H1 (cell line): ENCODE data around the gene MCF2L2. TPM values are rescaled to one million over a fixed set of nuclear protein-coding genes. Genes with fewer than 3 reads are reported as not detected.

Experiments
- CTCF ChIA-PET: fragments of 300-600 bp; sonication (Branson Sonifier 250); formaldehyde crosslinking; loops from one replicate; lab custom pipeline; 2021; ENCODE audit not compliant: partially characterized antibody; lab: Charles Lee
- POLR2A ChIA-PET: fragments of 300-600 bp; sonication (Branson Sonifier 250); formaldehyde crosslinking; loops from one replicate; lab custom pipeline; 2021; ENCODE audit warnings: inconsistent platforms; ENCODE audit not compliant: partially characterized antibody; lab: Charles Lee
- DNase-seq, 2 experiments: peaks; one replicate each; pipeline versions ENCODE4 v3.0.0 to v3.0.0-alpha.2; 2010 to 2022; ENCODE audit warnings: low spot score in 2 of 2, low read depth in 1 of 2, mixed read lengths in 1 of 2
- FAIRE-seq: peaks from 2 replicates; lab custom pipeline; 2011; peaks lifted over from hg19 to GRCh38; lab: Jason Lieb, UNC
- H2AFZ ChIP-seq: 2 replicates; pipeline ENCODE4 v1.8.1; 2012; ENCODE audit warnings: low read length, inconsistent platforms
- H2AK5ac ChIP-seq: 2 replicates; pipeline ENCODE4 v1.6.1; 2013; ENCODE audit warnings: low read depth, low read length
- H2BK120ac ChIP-seq: replicated peaks from 2 replicates; pipeline ENCODE3; 2013; ENCODE audit warnings: low read depth, low read length, inconsistent platforms
- H2BK12ac ChIP-seq: 2 replicates; pipeline ENCODE4 v1.6.1; 2013; ENCODE audit warnings: low read depth, low read length
- H2BK15ac ChIP-seq: 2 replicates; pipeline ENCODE4 v1.6.1; 2013; ENCODE audit warnings: low read length
- H2BK20ac ChIP-seq: 2 replicates; pipeline ENCODE4 v1.6.1; 2013; ENCODE audit warnings: low read length
- H2BK5ac ChIP-seq: 2 replicates; pipeline ENCODE4 v1.6.1; 2013; ENCODE audit warnings: low read depth, low read length
- H3K14ac ChIP-seq: 2 replicates; pipeline ENCODE4 v1.6.1; 2013; ENCODE audit warnings: inconsistent platforms; ENCODE audit not compliant: insufficient read length
- H3K18ac ChIP-seq: 2 replicates; pipeline ENCODE4 v1.6.1; 2013; ENCODE audit warnings: low read length; ENCODE audit errors: extremely low read depth
- H3K23ac ChIP-seq: 2 replicates; pipeline ENCODE4 v1.6.1; 2013; ENCODE audit warnings: inconsistent platforms; ENCODE audit not compliant: insufficient read length
- H3K23me2 ChIP-seq: 2 replicates; pipeline ENCODE4 v1.6.1; 2013; ENCODE audit warnings: low read depth, low read length
- H3K27ac ChIP-seq: 2 replicates; pipeline ENCODE4 v1.6.1; 2011; ENCODE audit warnings: low read depth, low read length, inconsistent platforms
- H3K27me3 ChIP-seq, 4 experiments: replicated peaks in 1 of 4; 1 replicate in 1 of 4; 2 replicates in 3 of 4; pipeline versions ENCODE4 v1.6.1 to v1.8.1; 2011 to 2013; ENCODE audit warnings: low read length in 3 of 4, mild to moderate bottlenecking in 3 of 4, inconsistent platforms in 2 of 4, mixed read lengths in 2 of 4, moderate library complexity in 1 of 4; ENCODE audit not compliant: control insufficient read depth in 3 of 4, insufficient read depth in 3 of 4; ENCODE audit errors: extremely low read depth in 1 of 4
- H3K36me3 ChIP-seq, 4 experiments: 2 replicates each; pipeline versions ENCODE4 v1.6.1 to v1.8.1; 2011 to 2013; ENCODE audit warnings: mild to moderate bottlenecking in 4 of 4, low read length in 3 of 4, moderate library complexity in 2 of 4, control low read depth in 1 of 4, inconsistent platforms in 1 of 4; ENCODE audit not compliant: insufficient read depth in 4 of 4, control insufficient read depth in 2 of 4
- H3K4ac ChIP-seq: replicated peaks from 2 replicates; pipeline ENCODE3; 2013; ENCODE audit warnings: low read length, low read depth, mixed read lengths, inconsistent platforms; ENCODE audit not compliant: insufficient read length
- H3K4me1 ChIP-seq, 4 experiments: replicated peaks in 1 of 4; 1 replicate in 1 of 4; 2 replicates in 3 of 4; pipeline versions ENCODE4 v1.6.1 to v1.8.1; 2011 to 2013; ENCODE audit warnings: low read length in 3 of 4, inconsistent platforms in 2 of 4, mixed read lengths in 1 of 4; ENCODE audit not compliant: insufficient read depth in 4 of 4, control insufficient read depth in 3 of 4
- H3K4me2 ChIP-seq, 2 experiments: 2 replicates each; pipeline versions ENCODE4 v1.6.1 to v1.8.1; 2011 to 2013; ENCODE audit warnings: low read depth in 2 of 2, low read length in 2 of 2, control low read depth in 1 of 2, inconsistent platforms in 1 of 2, mild to moderate bottlenecking in 1 of 2; ENCODE audit not compliant: insufficient read depth in 1 of 2
- H3K4me3 ChIP-seq, 4 experiments: fragments of 200-600, 300-600 bp in 1 of 4; sonication (generic), shearing (Covaris generic), sonication (Bioruptor Twin) in 1 of 4; 2 replicates each; pipeline versions ENCODE4 v1.5.1 to v1.8.1; 2011 to 2016; ENCODE audit warnings: low read length in 4 of 4, low read depth in 3 of 4, control low read depth in 2 of 4, inconsistent platforms in 2 of 4, mild to moderate bottlenecking in 2 of 4, mixed read lengths in 1 of 4, moderate library complexity in 1 of 4; ENCODE audit not compliant: insufficient read depth in 2 of 4; ENCODE audit errors: extremely low read depth in 1 of 4
- H3K56ac ChIP-seq: replicated peaks from 2 replicates; pipeline ENCODE3; 2013; ENCODE audit warnings: low read depth, mild to moderate bottlenecking, mixed read lengths, low read length, inconsistent platforms; ENCODE audit not compliant: insufficient read length
- H3K79me1 ChIP-seq: 2 replicates; pipeline ENCODE4 v1.6.1; 2013; ENCODE audit warnings: low read depth, low read length, control low read depth
- H3K79me2 ChIP-seq, 2 experiments: 2 replicates each; pipeline versions ENCODE4 v1.6.1 to v1.8.1; 2012 to 2013; ENCODE audit warnings: low read length in 2 of 2, mild to moderate bottlenecking in 2 of 2, inconsistent platforms in 1 of 2; ENCODE audit not compliant: insufficient read depth in 2 of 2, control insufficient read depth in 1 of 2
- H3K9ac ChIP-seq, 4 experiments: replicated peaks in 1 of 4; 1 replicate in 1 of 4; 2 replicates in 3 of 4; pipeline versions ENCODE4 v1.6.1 to v1.8.1; 2011 to 2013; ENCODE audit warnings: low read depth in 3 of 4, low read length in 3 of 4, control low read depth in 2 of 4, mild to moderate bottlenecking in 2 of 4, moderate library complexity in 2 of 4, inconsistent platforms in 1 of 4; ENCODE audit errors: extremely low read depth in 1 of 4
- H3K9me3 ChIP-seq, 2 experiments: 2 replicates each; pipeline versions ENCODE4 v1.6.1 to v1.8.1; 2012 to 2013; ENCODE audit warnings: mild to moderate bottlenecking in 2 of 2, moderate library complexity in 2 of 2, control low read depth in 1 of 2, inconsistent platforms in 1 of 2, low read depth in 1 of 2, low read length in 1 of 2, mixed read lengths in 1 of 2; ENCODE audit not compliant: insufficient read depth in 2 of 2
- H4K20me1 ChIP-seq, 2 experiments: replicated peaks in 1 of 2; 2 replicates each; pipeline versions ENCODE3 to v1.8.1; 2011 to 2013; ENCODE audit warnings: inconsistent platforms in 2 of 2, low read length in 2 of 2, mild to moderate bottlenecking in 1 of 2; ENCODE audit not compliant: insufficient read depth in 2 of 2, control insufficient read depth in 1 of 2
- H4K5ac ChIP-seq: 2 replicates; pipeline ENCODE4 v1.6.1; 2013; ENCODE audit warnings: low read length, low read depth, mixed read lengths, inconsistent platforms; ENCODE audit not compliant: insufficient read length
- H4K8ac ChIP-seq: 2 replicates; pipeline ENCODE4 v1.8.0; 2013; ENCODE audit warnings: mild to moderate bottlenecking, moderate library complexity, low read length, inconsistent platforms; ENCODE audit not compliant: insufficient read depth; ENCODE audit errors: extremely low read depth
- H4K91ac ChIP-seq: replicated peaks from 2 replicates; pipeline ENCODE3; 2013; ENCODE audit warnings: low read length, mixed read lengths, inconsistent platforms; ENCODE audit not compliant: insufficient read length
- BRCA1 ChIP-seq: IDR thresholded peaks from 2 replicates; pipeline ENCODE4 v1.6.1; 2012; ENCODE audit warnings: low read depth, low read length, improper control_type of control experiment
- FOSL1 ChIP-seq: IDR thresholded peaks from 2 replicates; pipeline ENCODE4 v1.6.1; 2011; ENCODE audit warnings: mild to moderate bottlenecking, low read depth, low read length, moderate library complexity; ENCODE audit not compliant: insufficient read depth
- GABPA ChIP-seq: IDR thresholded peaks from 2 replicates; pipeline ENCODE4 v1.6.1; 2011; ENCODE audit warnings: mild to moderate bottlenecking, low read length, moderate library complexity, borderline replicate concordance; ENCODE audit not compliant: insufficient read depth
- MAFK ChIP-seq: IDR thresholded peaks from 2 replicates; pipeline ENCODE4 v1.6.1; 2012; ENCODE audit warnings: low read depth, mild to moderate bottlenecking, improper control_type of control experiment, low read length
- POLR2A ChIP-seq, 2 experiments: IDR thresholded peaks; 1 replicate in 1 of 2; 2 replicates in 1 of 2; pipeline ENCODE4 v1.6.1; 2011; ENCODE audit warnings: low read depth in 2 of 2, low read length in 2 of 2, mild to moderate bottlenecking in 2 of 2; ENCODE audit errors: control extremely low read depth in 1 of 2
- RNF2 ChIP-seq: fragments of 200-900, 300-1000 bp; sonication (generic); IDR thresholded peaks from 2 replicates; pipeline ENCODE4 v1.7.1; 2016; ENCODE audit warnings: borderline replicate concordance, low read depth, mild to moderate bottlenecking, antibody characterized with exemption, low read length; ENCODE audit not compliant: poor library complexity, severe bottlenecking; ENCODE audit errors: missing control alignments
- SP1 ChIP-seq: IDR thresholded peaks from 2 replicates; pipeline ENCODE4 v1.6.1; 2011; ENCODE audit warnings: low read depth, low read length
- TAF7 ChIP-seq: optimal IDR thresholded peaks from 2 replicates; pipeline ENCODE3; 2011; ENCODE audit warnings: low read depth, mild to moderate bottlenecking, inconsistent platforms, low read length, moderate library complexity, borderline replicate concordance
- TEAD4 ChIP-seq: IDR thresholded peaks from 2 replicates; pipeline ENCODE4 v1.6.1; 2012; ENCODE audit warnings: low read depth, low read length, inconsistent platforms, mixed read lengths
- WGBS, 2 experiments: shearing (Covaris generic) in 1 of 2; methylation state at CpG; one replicate each; pipeline versions ENCODE4 v1.1.6 to v1.1.7; 2013 to 2015; ENCODE audit warnings: low lambda C conversion rate in 2 of 2, mixed read lengths in 2 of 2, inconsistent platforms in 1 of 2, low coverage in 1 of 2, missing lambda C conversion rate in 1 of 2; ENCODE audit not compliant: insufficient replicate concordance in 2 of 2, insufficient coverage in 1 of 2, insufficient read length in 1 of 2; ENCODE audit errors: extremely low coverage in 1 of 2, missing lambda C conversion rate in 1 of 2; 5-methylcytosine and 5-hydroxymethylcytosine counted together
- polyA plus RNA-seq, 7 experiments: library from polyadenylated mRNA; depleted of rRNA in 3 of 7; stranded (reverse) in 5 of 7; unstranded in 2 of 7; fragments of >200 nt in 5 of 7; fragments of 200-250 nt in 2 of 7; gene quantifications; 1 replicate in 5 of 7; 2 replicates in 1 of 7; 4 replicates in 1 of 7; pipeline versions ENCODE4 v1.2.1 to v1.2.3, GENCODE V29; 2011 to 2013; ENCODE audit warnings: missing spikeins in 2 of 7, mixed read lengths in 2 of 7
- total RNA-seq: library from RNA; stranded (reverse); fragmentation: NEBNext Ultra II Directional; extraction: Animal tissue kit (Norgen Biotek cat#: 25700); gene quantifications from 2 replicates; pipeline ENCODE4 v1.2.1, GENCODE V29; 2021

Gene MCF2L2
- total and polyA plus RNA-seq, 2 of the 8 experiments (the other 6 are each of a cell fraction or from before 2014, with no cell fraction given), result 4.1 to 13.7 TPM

- Histone ChIP-seq H3K4me1 (peaks cover 15 to 40% (median 20%) of the 10 kb centered on the region in 4 experiments), H2BK20ac (no peak overlapping the region), H3K4me3 (no peak overlapping the region), H4K91ac (no peak overlapping the region), H4K20me1 (peaks cover 0 to 2% of the 10 kb centered on the region in 2 experiments), H4K8ac (no peak overlapping the region), H3K27me3 (no peaks in the 10 kb centered on the region), H3K14ac (no peak overlapping the region), H3K79me2 (peaks cover 0 to 11% of the 10 kb centered on the region in 2 experiments; a peak in 1 of 4 replicates), H3K4me2 (no peak overlapping the region; a peak in 1 of 4 replicates), H3K23me2 (no peaks in the 10 kb centered on the region), H2AFZ (no peak overlapping the region), H3K18ac (no peak overlapping the region), H3K9me3 (no peaks in the 10 kb centered on the region), H3K4ac (no peak overlapping the region), H3K36me3 (peaks cover 0 to 6% (median 3%) of the 10 kb centered on the region in 4 experiments; a peak in 2 of 8 replicates), H4K5ac (no peak overlapping the region), H2BK120ac (no peak overlapping the region), H3K56ac (no peak overlapping the region), H2AK5ac (no peak overlapping the region), H2BK5ac (no peak overlapping the region), H3K23ac (no peak overlapping the region), H3K79me1 (no peaks in the 10 kb centered on the region), H3K27ac (no peak overlapping the region), H2BK15ac (no peak overlapping the region), H2BK12ac (0 out of 2 replicates have a peak overlapping the region, but pooled peaks have one; percentile 69), H3K9ac (no peak overlapping the region)
- no peak for TF ChIP-seq POLR2A (IDR thresholded peaks at IDR 0.05; ENCODE audit: control extremely low read depth in 1 of 2, low read depth in 2 of 2, low read length in 2 of 2)
- TF ChIP-seq GABPA, result no peak
- TF ChIP-seq BRCA1, result no peak
- no peak for TF ChIP-seq TEAD4
- TF ChIP-seq TAF7, result no peak
- no peak for TF ChIP-seq FOSL1
- TF ChIP-seq MAFK, result no peak
- TF ChIP-seq RNF2, result no peak
- no peak for TF ChIP-seq SP1
- DNase-seq (no peak), FAIRE-seq (no peak)
- POLR2A ChIA-PET, result interaction anchor here (1.0 kb wide), 1 partner anchor 10 kb away, joined by 4 read pairs; no protein-coding TSS in a partner anchor
- CTCF ChIA-PET, result interaction anchor here (1.0 kb wide), 2 partner anchors 34 to 117 kb away, joined by 3 read pairs; no protein-coding TSS in a partner anchor
- 54% methylated on average over 5 of the region's 5 CpGs; no CpG with 5 or more reads in 1 of the 2 experiments for WGBS, 2 experiments
Measured at GRCh38 chr3:183268366-183268765, 160.1 kb downstream of the MCF2L2 start.
